MM.1S (cell line): ENCODE measurements around the gene CNTNAP2.

ENCODE experiments used
- DNase-seq: peaks from one replicate; pipeline ENCODE4 v3.0.0-alpha.2; 2015
- H2AFZ ChIP-seq: fragments of 300-600 bp; sonication (generic); 2 replicates; pipeline ENCODE4 v1.6.0; 2016; ENCODE audit warnings: antibody characterized with exemption, low read length
- H3F3A ChIP-seq: fragments of 300-600 bp; sonication (generic); 2 replicates; pipeline ENCODE4 v1.6.1; 2016; ENCODE audit warnings: mild to moderate bottlenecking, antibody characterized with exemption, low read length, moderate library complexity, mixed read lengths; ENCODE audit not compliant: insufficient read depth
- H3K27ac ChIP-seq: fragments of 300-600 bp; sonication (generic); 2 replicates; pipeline ENCODE4 v1.5.1; 2016; ENCODE audit warnings: mild to moderate bottlenecking, low read length
- H3K27me3 ChIP-seq: fragments of 300-600 bp; sonication (generic); replicated peaks from 2 replicates; pipeline ENCODE4 v1.6.0; 2016; ENCODE audit warnings: low read length; ENCODE audit not compliant: insufficient read depth
- H3K36me3 ChIP-seq: fragments of 300-600 bp; sonication (generic); replicated peaks from 2 replicates; pipeline ENCODE4 v1.6.1; 2016; ENCODE audit warnings: mild to moderate bottlenecking, low read length, mixed read lengths; ENCODE audit not compliant: insufficient read depth
- H3K4me1 ChIP-seq: fragments of 300-600 bp; sonication (generic); 2 replicates; pipeline ENCODE4 v1.6.1; 2016; ENCODE audit warnings: low read length, mixed read lengths
- H3K4me2 ChIP-seq: fragments of 300-600 bp; sonication (generic); 2 replicates; pipeline ENCODE4 v1.6.0; 2016; ENCODE audit warnings: low read depth, low read length
- H3K4me3 ChIP-seq: fragments of 300-600 bp; sonication (generic); 2 replicates; pipeline ENCODE4 v1.5.1; 2016; ENCODE audit warnings: low read length, mixed read lengths
- H3K79me2 ChIP-seq: fragments of 300-600 bp; sonication (generic); 2 replicates; pipeline ENCODE4 v1.6.1; 2016; ENCODE audit warnings: mixed run types, low read length, mixed read lengths
- H3K9ac ChIP-seq: fragments of 300-600 bp; sonication (generic); 2 replicates; pipeline ENCODE4 v1.6.1; 2016; ENCODE audit warnings: low read length, mixed read lengths
- H3K9me2 ChIP-seq: fragments of 300-600 bp; sonication (generic); replicated peaks from 2 replicates; pipeline ENCODE4 v1.6.1; 2016; ENCODE audit warnings: mild to moderate bottlenecking, low read length, mixed read lengths; ENCODE audit not compliant: insufficient read depth
- H3K9me3 ChIP-seq: fragments of 300-600 bp; sonication (generic); replicated peaks from 2 replicates; pipeline ENCODE4 v1.6.1; 2016; ENCODE audit warnings: mild to moderate bottlenecking, low read length, mixed read lengths; ENCODE audit not compliant: insufficient read depth
- H4K20me1 ChIP-seq: fragments of 300-600 bp; sonication (generic); 2 replicates; pipeline ENCODE4 v1.6.1; 2016; ENCODE audit warnings: mild to moderate bottlenecking, low read length, moderate library complexity, mixed read lengths; ENCODE audit not compliant: insufficient read depth
- EZH2 ChIP-seq: fragments of 300-600 bp; sonication (generic); optimal IDR thresholded peaks from 2 replicates; pipeline ENCODE3; 2017; ENCODE audit warnings: low read depth, mild to moderate bottlenecking, antibody characterized with exemption, low read length, mixed read lengths
- EZH2phosphoT487 ChIP-seq: fragments of 300-600 bp; sonication (generic); IDR thresholded peaks from 2 replicates; pipeline ENCODE4 v1.6.1; 2018; ENCODE audit warnings: antibody characterized with exemption, low read length
- TF ChIP-seq, protein P1 (sequence below): fragments of 300-600 bp; sonication (generic); IDR thresholded peaks from 2 replicates; pipeline ENCODE4 v1.5.1; 2016; ENCODE audit warnings: antibody characterized with exemption, low read length, mixed read lengths

CNTNAP2 gene

DNA sequence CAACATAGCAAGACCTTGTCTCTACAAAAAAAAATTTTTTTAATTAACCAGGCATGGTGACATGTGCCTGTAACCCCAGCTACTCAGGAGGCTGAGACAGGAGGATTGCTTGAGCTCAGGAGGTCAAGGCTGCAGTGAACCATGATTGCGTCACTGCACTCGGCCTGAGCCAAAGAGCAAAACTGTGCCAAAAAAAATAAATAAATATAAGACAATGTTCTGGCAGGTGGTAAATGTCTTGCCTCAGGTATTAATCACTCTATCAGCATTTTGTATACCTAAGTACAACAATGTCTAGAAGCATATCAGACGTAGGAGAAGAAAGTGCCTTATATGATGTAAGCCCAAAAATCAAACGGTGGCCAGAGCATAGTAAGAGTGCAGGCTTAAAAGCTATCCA lies 2046.2 kb downstream of the CNTNAP2 start:
- no peaks in the 10 kb centered on the region for H3K4me1 ChIP-seq
- H3K36me3 ChIP-seq: no peaks in the 10 kb centered on the region
- H3K4me3 ChIP-seq: no peak overlapping the region
- no peak overlapping the region for H2AFZ ChIP-seq
- TF ChIP-seq EZH2phosphoT487: no peak
- no peaks in the 10 kb centered on the region for H3K79me2 ChIP-seq
- no peaks in the 10 kb centered on the region for H4K20me1 ChIP-seq
- no peaks in the 10 kb centered on the region for H3K9me3 ChIP-seq
- no peak overlapping the region for H3K27ac ChIP-seq
- no peaks in the 10 kb centered on the region for H3K27me3 ChIP-seq
- H3K9me2 ChIP-seq: no peaks in the 10 kb centered on the region
- no peak overlapping the region for H3K9ac ChIP-seq
- H3F3A ChIP-seq: no peaks in the 10 kb centered on the region
- H3K4me2 ChIP-seq: no peak overlapping the region
- no peak for DNase-seq

DNA sequence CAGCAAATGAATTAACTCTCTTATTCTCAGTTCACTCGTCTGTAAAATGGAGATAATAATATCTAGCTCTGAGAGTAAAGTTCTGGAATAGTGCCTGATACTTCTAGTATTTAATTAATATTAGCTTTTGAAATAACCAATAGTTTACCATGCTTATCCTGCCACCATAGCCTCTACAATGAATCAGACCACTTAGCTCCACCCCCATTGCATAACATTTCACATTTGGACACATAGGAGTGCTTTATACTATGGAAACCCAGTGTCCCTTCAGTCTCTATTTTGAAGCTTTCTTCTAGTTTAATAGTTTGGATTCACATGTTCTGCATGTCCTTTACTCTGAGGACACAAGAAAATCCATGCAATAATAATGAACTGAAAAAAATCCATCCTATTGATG lies 2046.6 kb downstream of the CNTNAP2 start:
- no peak for DNase-seq
- Histone ChIP-seq H3K9me2 (no peaks in the 10 kb centered on the region), H3K79me2 (no peaks in the 10 kb centered on the region)

DNA sequence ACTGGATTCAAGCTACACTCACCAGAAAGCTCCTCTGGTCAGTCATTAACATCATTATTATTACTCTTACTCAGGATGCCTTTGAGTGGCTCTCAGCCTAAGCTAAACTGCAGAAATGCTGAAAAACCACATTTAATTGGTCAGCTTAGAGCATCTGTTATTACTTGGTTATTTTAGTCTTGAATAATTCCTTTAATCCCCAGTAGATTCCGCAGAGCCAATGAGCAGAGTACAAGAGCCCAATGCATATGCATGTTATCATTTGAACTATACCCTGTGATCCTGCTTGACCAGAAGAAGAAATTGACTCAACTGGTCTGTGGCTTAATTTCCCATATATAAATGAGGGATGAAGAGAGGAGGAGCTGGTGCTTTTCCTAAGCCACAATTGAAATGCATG lies 2056.3 kb downstream of the CNTNAP2 start:
- H3K79me2 ChIP-seq: no peaks in the 10 kb centered on the region
- no peaks in the 10 kb centered on the region for H3K36me3 ChIP-seq
- no peak overlapping the region for H2AFZ ChIP-seq
- no peak overlapping the region for H3K4me2 ChIP-seq
- no peak overlapping the region for H3K9ac ChIP-seq
- no peak overlapping the region for H3K4me3 ChIP-seq
- TF ChIP-seq, protein P1, sequence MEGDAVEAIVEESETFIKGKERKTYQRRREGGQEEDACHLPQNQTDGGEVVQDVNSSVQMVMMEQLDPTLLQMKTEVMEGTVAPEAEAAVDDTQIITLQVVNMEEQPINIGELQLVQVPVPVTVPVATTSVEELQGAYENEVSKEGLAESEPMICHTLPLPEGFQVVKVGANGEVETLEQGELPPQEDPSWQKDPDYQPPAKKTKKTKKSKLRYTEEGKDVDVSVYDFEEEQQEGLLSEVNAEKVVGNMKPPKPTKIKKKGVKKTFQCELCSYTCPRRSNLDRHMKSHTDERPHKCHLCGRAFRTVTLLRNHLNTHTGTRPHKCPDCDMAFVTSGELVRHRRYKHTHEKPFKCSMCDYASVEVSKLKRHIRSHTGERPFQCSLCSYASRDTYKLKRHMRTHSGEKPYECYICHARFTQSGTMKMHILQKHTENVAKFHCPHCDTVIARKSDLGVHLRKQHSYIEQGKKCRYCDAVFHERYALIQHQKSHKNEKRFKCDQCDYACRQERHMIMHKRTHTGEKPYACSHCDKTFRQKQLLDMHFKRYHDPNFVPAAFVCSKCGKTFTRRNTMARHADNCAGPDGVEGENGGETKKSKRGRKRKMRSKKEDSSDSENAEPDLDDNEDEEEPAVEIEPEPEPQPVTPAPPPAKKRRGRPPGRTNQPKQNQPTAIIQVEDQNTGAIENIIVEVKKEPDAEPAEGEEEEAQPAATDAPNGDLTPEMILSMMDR: no peak
- TF ChIP-seq EZH2: no peak
- TF ChIP-seq EZH2phosphoT487: no peak
- no peaks in the 10 kb centered on the region for H3F3A ChIP-seq
- no peaks in the 10 kb centered on the region for H3K4me1 ChIP-seq
- H4K20me1 ChIP-seq: no peaks in the 10 kb centered on the region
- no peak overlapping the region for H3K27ac ChIP-seq
- no peaks in the 10 kb centered on the region for H3K9me2 ChIP-seq
- no peaks in the 10 kb centered on the region for H3K9me3 ChIP-seq
- H3K27me3 ChIP-seq: no peaks in the 10 kb centered on the region
- no peak for DNase-seq

More for the DNA sequence above, 2046.6 kb downstream of the CNTNAP2 start:
- no peaks in the 10 kb centered on the region for H3K4me1 ChIP-seq
- no peak overlapping the region for H3K4me3 ChIP-seq
- no peaks in the 10 kb centered on the region for H4K20me1 ChIP-seq
- no peak overlapping the region for H2AFZ ChIP-seq
- H3K27ac ChIP-seq: no peak overlapping the region
- H3K9ac ChIP-seq: no peak overlapping the region
- no peak overlapping the region for H3K4me2 ChIP-seq
- no peaks in the 10 kb centered on the region for H3K27me3 ChIP-seq
- H3F3A ChIP-seq: no peaks in the 10 kb centered on the region
- H3K9me3 ChIP-seq: no peaks in the 10 kb centered on the region
- no peaks in the 10 kb centered on the region for H3K36me3 ChIP-seq
- no peak for TF ChIP-seq EZH2phosphoT487
- TF ChIP-seq EZH2: no peak
- TF ChIP-seq, protein P1: no peak

DNA sequence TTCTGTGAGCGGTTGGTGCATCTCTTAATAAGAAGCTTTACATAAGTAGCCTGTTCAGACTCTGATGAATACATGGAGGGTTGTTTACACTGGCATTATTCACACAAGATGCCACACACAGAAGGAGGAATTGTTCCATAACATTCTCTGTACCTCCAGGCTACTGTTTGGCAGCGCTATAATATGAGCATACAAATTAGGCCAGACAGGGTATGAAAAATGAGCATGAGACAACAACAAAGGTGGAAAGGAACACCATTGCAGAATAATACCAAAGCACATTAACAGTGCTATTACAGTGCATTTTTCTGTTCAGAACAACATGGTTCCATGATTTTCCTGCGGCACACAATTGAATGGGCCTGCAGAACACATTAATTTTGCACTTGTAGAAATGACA lies 2056.8 kb downstream of the CNTNAP2 start:
- H3K9me3 ChIP-seq: no peaks in the 10 kb centered on the region
- H3K4me1 ChIP-seq: no peaks in the 10 kb centered on the region
- no peaks in the 10 kb centered on the region for H3K36me3 ChIP-seq
- no peak for TF ChIP-seq EZH2
- TF ChIP-seq, protein P1: no peak
- no peak for TF ChIP-seq EZH2phosphoT487
- H3K9ac ChIP-seq: no peak overlapping the region
- no peaks in the 10 kb centered on the region for H3K79me2 ChIP-seq
- no peaks in the 10 kb centered on the region for H3F3A ChIP-seq
- no peaks in the 10 kb centered on the region for H3K27me3 ChIP-seq
- no peak for DNase-seq
- no peak overlapping the region for H3K4me3 ChIP-seq
- H2AFZ ChIP-seq: no peak overlapping the region
- H3K27ac ChIP-seq: no peak overlapping the region
- no peak overlapping the region for H3K4me2 ChIP-seq
- H4K20me1 ChIP-seq: no peaks in the 10 kb centered on the region
- H3K9me2 ChIP-seq: no peaks in the 10 kb centered on the region
